NCI-H128 (cell line): ENCODE results near the gene ASB18.

Source experiments
- DNase-seq: peaks from one replicate; lab custom pipeline; 2025; ENCODE audit not compliant: unreplicated experiment; lab: John Stamatoyannopoulos, UW

ASB18 gene

DNA sequence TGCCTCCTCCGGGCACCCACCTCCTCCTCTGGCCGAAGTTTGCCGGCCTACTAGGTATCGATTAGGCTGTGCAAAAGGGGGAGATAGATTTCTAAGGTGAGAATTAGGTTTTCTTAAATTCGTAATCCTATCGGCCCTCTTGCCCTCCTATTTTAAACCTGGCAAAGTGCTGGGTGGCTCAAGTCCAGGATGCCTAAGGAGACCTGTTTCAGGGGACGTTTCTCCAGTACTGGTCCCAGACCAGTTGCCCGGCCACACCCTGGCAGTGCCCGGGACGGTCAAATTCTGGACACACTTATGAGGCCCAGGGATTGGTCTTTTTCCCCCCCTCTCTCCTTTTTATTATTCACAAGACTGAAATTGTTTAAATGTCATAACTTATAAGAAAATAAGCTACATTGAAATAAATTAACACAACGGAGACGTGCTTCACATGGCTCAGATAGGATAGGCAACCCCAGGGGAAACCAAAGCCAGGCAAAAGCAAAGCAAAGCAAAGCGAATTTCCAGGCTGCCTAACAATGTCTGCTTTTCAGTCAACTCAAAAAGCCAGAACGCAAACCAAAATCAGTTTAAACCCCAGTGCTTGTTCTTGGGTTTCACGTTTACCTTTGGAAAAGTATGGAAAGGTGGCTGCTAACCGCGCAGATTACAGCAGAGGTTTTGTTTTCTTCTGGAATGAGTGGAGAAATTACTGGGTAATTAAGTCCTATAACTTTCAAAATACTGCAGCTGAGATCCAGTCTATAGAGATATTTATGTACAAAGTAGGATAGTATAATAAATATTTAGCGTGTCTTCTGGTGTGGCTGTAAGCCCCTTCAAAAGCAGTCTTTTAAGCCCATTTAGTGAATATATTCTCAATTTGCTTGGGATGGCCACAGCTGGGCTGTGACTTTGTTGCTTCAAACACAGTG is 99.0 kb downstream of the ASB18 start:
- DNase-seq, result no peak

DNA sequence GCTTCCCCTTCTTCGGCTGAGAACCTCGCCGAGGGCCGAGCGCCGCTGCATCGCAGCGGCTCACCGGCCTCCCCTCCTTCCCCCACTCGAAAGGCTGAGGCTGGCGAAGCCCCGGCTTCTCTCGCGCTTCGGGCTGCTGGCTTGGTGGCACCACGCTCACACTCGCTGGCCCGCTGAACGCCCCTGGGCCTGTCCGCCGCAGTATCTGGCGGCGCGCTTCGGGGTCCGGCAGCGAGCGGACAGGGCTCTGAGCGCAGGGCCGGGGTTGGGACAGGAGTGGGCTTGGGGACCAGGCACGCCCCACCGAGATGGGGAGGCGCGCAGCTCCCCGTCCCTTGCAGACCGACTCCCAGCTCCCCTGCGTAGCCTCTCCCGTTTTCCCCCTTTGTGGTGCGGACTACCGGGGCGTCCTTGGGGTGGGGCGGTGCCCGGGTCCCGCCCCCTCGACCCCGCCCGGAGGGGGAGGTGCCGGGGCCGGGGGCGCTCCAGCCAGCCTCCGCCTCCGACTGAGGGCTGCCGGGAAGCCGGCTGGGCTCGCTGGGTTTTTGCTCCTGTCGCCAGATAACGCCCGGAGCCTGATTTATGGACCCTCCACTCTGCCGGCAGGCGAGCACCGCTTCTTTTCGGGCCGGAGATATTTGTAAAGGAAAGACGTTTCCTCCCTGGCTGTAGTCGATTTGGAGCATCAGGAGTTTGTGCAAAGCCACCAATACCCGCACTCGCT is 99.8 kb downstream of the ASB18 start:
- no peak for DNase-seq

DNA sequence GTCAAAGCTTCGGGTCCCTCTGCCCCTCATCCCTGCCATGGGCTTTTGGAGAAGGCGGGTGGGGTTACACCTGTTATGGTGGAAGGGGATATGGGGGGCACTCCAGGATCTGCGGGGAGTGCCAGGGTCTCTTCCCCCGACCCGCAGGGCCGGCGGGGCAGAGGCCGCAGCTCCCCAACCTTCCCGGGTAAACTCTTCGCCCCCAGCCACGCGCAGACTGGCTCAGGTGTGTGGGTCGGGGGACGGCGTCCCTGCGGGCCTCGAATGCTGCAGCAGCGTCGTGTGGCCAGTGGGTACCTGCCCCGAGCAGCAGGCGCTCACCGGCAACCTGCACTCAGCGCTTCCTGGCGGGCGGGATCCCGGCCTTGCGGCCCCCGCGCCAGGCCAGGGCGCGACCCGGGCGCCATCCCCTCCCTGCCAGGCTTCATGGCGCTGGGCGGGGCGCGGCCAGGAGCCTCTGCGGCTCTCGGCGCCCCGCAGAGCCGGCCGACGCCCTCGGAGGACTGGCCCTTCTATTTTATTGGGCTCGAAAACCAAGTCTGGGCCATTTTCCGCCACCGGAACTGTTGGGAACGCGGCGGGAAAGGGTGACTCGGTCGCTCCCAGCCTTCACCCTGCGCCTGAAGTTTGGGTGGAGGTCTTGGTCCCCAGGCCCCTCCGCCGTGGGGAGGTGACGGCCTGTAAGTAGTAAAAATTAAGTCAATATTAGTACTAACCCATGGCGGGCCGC is 100.6 kb downstream of the ASB18 start:
- no peak for DNase-seq

DNA sequence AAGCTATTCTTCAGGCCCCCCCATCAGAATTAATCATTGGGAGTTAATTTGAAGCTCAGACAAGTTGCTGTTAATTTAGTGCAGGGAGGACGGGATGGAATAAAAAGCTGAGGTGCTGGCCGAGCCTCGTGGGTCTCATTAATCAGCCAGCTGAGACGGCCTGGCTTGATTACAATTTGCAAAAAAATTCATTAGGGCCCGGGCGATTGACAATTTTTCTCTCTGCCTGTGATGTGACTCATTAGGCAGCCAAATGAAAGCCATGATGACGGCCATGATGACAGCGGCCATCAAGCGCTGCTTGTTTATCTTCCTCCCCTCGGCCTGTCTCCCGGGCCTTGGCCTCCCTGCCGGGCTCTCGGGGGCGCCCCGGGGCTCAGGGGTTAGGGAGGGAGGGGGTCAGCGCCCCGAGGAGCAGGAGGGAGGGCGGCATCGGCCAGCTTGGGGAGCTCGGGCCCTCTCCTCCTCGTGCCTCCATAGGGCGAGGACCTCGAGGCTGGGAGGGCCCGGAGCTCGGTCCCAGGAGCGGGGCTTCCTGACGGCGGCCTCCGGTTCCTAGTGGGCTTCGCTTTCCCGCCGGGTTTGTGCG is 101.2 kb downstream of the ASB18 start:
- no peak for DNase-seq

DNA sequence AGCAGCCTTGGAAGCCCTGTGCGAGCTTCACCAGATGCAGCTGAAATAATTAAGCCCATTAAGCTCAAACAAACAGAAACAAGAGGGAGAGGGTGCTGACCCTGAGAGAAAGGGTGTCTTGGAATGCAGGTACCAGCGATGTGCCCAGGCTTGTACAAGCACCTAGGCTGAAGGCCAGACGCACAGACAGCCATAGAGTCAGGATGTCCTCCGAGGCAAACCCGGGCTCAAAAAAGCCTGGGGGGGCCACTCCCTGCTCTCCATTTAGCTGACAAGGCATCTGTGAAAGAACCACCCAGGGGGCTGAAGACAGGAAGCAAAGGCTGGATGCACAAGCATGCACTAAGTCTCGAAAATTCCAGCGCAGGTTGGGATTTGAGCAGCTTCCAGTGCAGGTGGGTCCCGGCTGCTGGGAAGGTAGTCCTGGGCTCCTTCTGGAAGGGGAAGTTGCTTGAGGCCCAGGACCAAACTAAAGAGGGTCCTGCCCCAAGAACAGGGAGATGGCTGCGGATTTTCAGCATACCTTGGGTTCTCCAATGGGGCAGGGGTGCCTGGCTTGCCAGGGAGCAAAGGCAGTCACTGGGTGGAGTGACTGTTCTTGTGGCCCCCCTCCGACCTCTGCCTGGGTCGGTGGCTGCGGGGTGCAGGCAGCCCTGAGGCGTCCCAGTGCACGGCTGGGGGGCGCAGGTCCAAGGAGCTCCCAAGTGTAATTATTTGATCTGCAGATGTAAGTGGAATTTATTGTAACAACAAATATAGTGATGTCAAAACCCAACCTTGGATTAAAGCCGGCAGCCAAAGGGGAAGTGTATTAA is 102.0 kb downstream of the ASB18 start:
- no peak for DNase-seq

DNA sequence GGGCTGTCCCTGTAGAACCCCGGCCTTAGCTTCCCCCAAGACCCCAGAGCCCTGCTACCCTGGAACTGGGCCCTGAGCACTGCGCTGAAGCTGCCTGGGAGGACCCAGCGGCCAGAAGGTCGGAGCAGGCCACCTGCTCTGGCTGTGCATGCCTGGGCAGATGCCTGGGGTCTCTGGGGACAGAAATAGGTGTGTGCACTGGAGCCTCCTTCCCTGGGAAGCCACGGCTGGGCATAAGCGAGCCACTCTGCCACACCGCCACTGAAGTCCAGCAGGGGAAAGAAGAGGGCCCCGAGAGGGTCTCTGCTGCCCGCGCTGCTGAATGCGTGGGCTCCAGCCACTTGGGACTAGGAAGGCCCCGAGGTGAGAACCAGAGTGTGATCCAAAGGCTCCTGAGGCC is 102.7 kb downstream of the ASB18 start:
- no peak for DNase-seq

DNA sequence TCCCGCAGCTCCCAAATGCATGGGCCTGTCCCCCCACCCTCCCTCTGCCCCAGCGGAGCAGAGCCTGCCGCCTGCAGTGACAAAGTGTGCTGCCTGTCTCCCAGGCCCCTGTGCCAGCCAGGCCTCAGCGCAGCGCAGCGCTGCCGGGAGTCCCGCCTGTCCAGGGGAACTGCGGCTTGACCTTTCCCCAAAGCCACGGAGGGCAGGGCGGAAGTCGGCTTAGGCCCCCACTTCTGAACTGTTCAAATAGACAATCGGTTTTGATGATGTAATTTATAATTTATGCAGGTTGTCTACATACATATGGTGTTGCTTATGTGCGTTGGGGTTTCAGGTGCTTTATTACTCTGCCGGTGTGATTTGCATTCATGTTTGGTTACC is 103.1 kb downstream of the ASB18 start:
- no peak for DNase-seq

DNA sequence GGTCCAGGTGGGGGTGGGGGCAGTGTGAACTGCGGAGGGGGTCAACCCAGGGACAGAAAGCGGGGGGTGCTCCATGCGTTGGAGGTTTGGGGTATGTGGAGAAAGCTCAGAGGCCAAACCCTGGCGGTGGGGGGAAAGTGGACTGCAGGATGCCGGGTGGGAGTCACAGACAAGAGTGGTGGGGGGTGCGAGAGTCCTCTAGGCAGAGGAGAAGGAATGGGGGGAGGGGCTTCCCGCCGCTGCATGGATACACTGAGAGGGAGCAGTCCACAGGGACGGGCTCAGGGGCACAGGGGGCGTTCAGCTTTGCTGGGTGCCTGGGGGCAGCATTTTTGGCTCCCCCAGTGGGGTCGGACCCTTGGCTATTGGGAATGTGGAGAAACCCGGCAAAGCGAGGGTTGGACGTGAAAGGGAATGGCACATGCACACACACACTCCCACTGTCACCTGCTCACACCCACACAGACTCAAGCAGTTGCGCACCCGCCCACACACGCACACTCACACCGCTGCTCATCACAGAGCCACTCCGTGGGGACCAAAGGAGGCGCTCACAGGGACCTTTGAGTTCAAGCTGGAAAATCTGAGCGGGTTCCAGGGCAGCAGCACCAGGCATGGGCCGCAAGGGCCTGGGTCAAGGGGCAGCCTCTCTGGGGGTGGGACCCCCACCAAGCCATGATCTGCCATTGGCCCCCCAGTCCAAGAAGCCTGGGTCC is 103.7 kb downstream of the ASB18 start:
- no peak for DNase-seq

DNA sequence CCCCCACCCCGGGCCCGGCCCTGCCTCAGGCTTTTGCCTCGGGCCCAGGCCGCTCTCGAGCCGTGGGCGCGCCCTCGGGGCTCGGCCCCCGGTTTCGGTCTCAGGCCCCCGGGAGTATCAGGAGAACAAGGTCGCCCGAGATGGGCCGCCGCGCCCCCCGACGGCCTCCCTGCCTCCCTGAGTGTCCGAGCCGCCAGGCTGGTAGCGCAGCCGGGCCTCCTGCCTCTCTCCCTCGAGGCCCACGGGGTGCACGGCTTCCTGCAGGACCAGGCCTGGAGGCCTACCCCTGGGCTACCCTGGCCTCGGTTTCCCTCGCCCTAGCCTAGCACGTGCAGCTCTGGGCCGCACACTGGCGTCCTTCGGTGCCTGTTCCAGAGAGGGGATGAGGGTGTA is 104.4 kb downstream of the ASB18 start:
- DNase-seq, result no peak

DNA sequence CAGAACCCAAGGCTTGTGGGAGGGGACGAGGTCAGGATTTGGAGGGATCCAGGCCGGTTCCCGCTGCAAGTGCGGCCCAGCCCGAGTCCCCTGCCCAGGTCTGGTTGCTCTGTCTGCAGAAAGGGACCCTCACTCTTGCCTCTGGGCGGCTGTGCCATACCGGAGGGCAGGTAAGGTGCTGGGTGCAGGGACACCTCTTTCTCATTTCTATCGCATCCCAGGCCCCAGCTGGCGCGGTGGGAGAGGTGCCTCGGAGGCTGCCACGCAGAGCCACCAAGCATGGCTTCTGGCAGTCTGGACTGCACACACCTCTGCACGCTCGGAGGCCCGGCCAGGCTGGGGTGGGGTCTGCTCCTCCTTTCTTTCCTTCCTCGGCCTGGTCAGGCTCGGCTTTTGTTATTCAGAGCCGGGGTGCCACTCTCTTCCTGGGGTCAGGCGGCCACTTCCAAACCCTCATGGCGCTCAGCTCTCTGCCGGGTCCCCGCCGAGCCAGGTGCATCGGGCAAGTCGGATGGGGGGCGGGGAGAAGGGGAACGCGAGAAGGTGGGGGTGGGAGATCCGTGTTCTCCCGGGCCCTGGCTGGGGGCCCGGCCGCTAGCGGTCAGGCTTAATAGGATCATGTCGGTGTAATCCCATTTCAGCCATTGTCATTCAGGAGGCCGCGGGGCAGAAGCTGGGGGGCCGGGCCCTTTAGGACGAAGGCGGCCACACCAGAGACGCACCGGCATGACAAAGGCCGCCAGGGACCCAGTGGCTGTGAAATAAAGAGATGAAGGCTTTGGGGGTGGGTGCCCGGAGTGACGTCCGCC is 105.0 kb downstream of the ASB18 start:
- no peak for DNase-seq

DNA sequence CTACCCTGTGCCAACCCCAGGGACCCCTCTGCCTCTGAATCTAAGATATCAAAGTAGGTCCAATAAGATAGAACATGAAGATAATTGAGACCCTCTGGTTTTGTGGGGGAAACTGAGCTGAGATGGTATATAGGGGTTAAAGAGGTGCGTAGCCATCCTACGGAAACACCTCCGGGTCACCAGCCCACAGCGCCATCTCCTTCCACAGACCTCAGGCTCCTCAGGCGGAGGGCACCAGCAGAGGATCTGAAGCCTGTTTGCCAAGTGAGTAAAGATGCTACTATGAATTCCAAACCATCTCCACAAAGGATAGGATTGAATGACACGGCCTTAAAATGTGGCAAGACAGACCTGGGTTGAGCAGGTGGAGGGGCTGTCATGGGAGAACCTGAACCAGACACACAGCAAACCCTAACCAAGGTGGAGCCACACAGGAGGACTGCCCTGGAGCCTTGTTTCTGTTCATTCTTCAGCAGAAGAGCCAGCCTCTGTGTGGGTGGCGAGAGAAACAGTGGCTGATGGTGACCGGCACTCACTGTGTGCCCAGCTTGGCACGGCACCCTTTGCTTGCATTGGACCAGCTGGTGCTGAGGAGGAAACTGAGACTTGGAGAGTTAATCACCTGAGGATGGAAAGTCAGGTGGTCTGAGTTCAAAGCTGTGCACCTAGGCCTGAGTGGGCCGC is 106.2 kb downstream of the ASB18 start:
- DNase-seq, result no peak

DNA sequence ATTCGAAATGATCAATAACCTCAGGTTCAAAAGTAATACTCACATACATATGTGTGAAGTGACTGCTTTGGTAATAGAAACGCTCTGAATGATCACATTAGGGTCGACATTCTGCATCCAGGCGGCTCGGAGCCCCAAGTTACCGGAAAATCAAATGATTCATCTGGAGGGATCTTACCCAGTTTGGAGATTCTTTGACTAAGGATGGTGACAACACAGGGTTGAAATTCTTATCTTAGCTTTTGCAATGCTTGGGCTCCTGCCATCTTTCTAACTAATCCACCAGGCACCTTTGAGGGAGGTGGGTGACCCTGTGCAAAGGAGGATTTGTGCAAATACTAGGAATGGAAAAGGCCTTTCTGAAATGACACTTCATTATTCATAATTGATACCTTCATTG is 106.8 kb downstream of the ASB18 start:
- DNase-seq, result no peak

DNA sequence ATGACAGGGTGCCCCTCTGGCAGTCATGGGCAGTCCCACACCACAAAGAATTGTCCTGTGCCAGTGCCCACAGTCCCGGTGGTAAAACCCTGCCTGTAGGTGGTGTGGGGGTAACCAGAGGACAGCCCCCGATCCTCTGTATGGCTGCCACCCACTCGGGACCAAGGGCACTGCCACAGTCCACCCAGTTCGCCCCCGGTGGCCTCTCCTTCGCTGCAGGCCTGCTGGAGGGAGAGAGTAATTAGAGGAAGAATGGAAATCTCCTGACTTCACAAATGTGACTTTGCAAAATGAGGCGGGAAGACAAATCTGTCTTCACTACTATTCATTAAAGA is 107.4 kb downstream of the ASB18 start:
- DNase-seq, result no peak

DNA sequence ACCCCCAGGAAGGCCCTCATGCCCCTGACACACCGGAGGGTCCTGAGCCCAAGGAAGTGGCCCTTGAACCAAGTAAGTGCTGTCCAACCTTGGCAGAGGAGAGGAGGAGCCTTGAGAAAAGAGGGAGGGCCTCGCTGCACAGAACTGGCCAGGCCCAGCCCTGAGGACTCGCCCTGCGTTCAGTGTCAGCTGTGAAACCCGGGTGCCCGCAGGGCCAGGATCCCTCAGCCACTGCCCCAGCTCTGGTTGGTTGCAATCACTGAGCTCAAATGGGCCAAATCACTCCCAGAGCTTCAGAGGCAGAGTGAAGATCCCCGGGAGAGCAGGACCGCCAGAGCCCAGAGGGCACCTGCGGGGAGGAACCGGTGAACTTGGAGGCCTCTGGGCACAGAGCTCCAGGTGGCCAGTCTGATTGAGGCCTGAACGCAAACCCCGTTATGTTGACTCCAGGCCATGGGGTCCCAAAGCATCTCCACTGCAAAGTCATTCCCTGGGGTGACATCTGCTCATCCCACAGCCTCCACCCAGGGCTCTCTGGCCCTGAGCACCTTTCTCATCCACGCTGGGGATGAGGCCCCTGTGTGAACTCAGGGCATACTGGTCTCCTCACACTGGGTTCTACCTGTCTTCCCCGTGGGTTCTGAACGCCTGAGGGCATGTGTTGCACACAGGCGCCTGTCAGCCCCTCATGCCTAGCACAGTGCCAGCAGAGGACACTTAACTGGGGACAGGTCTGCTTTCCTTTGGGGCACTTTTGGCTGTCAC is 107.9 kb downstream of the ASB18 start:
- no peak for DNase-seq

DNA sequence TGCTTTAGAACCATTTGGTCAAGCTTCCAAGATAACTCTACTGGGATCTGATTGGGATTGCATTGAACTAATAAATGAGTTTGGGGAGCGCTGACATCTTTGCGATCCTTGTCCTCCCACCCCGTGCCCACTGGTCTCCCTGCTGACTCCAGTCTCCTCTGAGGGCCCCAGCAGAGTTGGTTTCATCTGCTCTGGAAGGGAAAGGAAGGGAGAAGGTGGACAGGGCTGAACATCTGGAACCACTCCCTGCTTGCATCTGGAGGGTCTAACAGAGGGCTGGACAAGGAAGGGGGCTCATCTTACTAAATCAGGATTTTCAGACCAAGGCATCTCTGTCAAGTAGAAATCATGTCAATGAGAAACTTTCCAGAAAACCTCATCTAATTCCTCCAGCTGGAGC is 108.8 kb downstream of the ASB18 start:
- DNase-seq, result no peak

DNA sequence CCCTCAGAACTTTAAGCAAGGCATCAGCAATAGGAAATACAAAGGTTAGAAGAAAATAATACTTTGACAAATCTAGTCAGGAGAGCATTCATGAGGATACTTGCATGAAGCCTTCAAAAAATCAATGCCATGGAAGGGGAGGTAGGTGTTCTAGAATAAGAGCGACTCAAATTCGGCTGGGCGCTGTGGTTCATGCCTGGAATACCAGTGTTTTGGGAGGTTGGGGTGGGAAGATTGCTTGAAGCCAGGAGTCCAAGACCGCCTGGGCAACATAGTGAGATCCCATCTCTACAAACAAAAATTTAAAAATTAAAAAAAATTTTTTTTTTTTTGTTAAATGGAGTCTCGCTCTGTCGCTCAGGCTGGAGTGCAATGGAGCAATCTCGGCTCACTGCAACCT is 117.8 kb downstream of the ASB18 start:
- no peak for DNase-seq

DNA sequence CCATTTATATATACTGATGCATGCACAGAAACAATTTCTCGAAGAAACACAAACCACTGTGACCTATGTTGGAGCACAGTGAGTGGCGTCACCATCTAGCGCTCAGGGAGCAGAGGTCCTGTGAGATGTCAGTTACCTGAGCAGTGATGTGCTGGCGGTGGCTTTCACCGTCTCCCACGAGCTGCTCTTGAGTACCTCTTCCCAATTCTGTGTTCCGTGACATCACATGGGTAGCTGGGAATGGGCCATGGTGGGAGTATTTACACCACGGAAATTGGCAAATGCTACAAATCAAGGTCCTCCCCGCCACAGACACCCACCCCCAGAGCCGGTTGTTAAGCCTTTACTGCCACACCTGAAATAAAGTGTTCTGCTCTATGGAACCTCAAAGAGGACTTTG is 120.4 kb downstream of the ASB18 start:
- DNase-seq, result no peak
